ENCODE results near the gene CPED1.
"Not testable (repeated sequence)": the region's sequence is repeated elsewhere in the genome, so short reads cannot be mapped to it uniquely, and the experiment has no call there.

Gene CPED1

DNA sequence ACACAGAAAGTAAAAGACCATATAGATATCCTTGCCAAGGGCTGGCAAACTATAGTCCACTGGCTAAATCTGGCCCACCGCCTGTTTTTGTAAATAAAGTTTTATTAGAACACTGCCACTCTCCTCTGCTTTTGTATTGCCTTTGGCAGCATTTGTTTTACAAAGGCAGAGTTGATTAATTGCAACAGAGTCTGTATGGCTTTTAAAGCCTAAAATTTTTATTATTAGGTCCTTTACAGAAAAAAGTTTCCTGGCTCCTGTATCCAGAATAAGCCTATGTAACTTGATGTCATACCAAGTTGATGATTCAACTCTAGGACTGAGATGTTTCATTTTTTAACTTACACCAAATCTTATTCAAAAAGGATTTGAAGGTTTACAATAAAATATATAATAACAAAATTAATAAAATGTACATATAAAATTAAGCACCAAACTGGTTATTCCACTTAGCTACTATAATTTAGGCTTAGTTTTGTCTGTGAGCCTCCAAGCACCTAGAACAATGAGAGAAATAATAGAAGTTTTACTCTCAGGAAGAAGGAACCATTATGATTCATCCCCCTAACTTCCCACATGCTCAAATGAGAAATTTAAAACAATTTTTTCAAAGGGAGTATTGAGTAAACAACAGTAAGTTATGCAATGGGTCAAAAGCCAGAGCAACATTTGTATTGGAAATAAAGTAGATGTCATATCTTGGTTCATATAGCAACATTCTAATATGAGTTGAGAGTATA is 31.9 kb downstream of the CPED1 start:
- DNase-seq (ENCODE audit: low read depth in 2 of 2), result no peak

GRCh38 chr7:121020989-121021969 is 32.8 kb downstream of the CPED1 start:
- DNase-seq (ENCODE audit: low read depth in 2 of 2), result no peak

DNA sequence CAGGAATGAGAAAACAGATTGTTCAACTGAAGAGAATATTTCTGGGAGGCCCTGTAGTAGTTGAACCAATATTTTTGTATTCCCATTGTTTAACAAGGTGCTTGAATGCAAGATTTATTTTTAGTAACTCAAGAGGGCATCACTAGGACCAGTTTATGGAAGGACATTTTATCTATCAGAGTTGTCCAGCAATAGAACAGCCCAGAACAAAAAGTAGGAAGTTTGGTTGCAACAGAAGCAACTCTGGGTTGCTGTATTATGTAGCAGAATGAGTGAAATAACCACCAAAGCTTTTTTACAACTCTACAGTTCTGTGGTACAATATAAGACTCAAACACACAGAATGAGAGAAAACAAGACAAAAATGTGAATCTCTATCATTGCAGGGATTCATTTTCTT is 34.7 kb downstream of the CPED1 start:
- DNase-seq (ENCODE audit: low read depth in 2 of 2), result no peak

GRCh38 chr7:121023683-121024511 is 35.4 kb downstream of the CPED1 start:
- DNase-seq (ENCODE audit: low read depth in 2 of 2), result no peak

DNA sequence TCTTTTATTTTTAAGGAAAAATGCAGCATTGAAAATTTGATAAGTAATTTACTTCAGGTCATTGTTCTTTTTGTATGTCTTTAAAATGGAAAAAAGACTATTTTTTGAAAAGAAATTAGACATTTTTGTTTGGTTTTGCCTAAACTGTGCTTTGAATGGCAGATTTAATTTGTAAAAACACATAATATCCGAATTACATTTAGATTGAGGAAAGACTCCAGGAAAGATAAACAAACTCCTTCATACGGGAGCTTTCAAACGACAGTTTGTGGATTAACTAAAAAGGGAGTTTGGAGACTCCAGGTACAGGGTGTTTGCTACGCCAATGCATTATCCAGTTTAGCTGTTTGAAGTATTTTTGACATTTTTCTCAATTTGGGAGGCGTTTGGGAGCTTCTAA is 36.1 kb downstream of the CPED1 start:
- DNase-seq (ENCODE audit: low read depth in 2 of 2), result no peak

DNA sequence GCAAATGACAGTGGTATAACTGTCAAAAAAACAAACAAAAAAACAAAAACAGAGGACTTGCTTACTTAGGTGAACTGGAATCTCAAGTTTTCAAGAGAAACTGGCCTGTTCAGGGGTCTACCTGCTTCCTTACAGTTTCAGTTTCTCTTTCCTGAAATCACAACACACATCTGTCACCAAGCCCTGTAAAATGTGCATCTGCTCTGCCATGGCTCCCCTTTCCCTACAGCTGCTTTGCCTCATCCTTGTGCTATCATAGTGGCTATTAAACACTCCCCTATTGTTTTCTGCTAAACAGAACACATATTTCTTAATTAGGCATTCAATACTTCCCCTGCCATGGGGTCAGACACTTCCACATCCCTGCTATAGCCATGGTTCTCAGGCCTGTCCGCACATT is 37.6 kb downstream of the CPED1 start:
- no peak for DNase-seq (ENCODE audit: low read depth in 2 of 2)

DNA sequence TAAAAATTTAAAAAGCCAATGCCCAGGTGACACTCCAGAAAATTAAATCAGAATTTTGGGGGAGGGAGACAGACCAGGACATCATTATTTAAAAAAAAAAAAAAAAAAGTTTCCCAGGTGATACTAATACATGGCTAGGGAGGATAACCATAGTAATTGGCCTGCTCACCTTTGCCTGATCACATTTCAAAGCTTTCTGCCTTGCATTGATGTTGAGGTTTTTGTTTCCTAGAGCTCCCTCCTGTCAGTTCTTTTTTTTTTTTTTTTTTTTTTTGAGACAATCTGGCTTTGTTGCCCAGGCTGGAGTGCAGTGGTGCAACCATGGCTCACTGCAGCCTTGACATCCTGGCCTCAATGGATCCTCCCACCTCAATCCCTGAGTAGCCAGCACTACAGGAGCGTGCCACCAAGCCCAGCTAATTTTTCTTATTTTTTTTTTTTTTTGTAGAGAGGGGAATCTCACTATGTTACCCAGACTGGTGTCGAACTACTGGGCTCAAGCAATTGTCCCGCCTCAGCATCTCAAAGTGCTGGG is 38.1 kb downstream of the CPED1 start:
- DNase-seq (ENCODE audit: low read depth in 2 of 2), result no peak

- DNase-seq (ENCODE audit: low read depth in 2 of 2), result no peak
Measured at GRCh38 chr7:121027761-121028669, 39.5 kb downstream of the CPED1 start.

DNA sequence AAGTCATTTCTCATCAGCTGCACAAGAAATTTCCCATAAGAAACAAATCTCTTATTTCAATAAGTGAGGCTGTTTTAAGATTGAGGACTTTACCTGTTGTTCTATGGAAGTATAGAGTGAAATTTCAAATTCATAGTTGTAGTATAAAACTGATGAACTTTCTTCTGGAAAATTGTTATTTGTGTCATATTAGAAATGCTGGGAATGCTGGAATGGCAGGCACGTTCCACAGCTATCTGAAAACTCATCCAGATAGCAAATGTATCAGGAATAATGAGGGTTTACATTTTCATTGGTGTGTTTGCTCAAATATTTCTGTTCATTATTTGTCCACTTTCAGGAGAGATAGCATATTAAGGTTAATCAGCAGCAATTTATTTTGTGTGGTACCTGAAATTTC is 40.8 kb downstream of the CPED1 start:
- no peak for DNase-seq (ENCODE audit: low read depth in 2 of 2)

DNA sequence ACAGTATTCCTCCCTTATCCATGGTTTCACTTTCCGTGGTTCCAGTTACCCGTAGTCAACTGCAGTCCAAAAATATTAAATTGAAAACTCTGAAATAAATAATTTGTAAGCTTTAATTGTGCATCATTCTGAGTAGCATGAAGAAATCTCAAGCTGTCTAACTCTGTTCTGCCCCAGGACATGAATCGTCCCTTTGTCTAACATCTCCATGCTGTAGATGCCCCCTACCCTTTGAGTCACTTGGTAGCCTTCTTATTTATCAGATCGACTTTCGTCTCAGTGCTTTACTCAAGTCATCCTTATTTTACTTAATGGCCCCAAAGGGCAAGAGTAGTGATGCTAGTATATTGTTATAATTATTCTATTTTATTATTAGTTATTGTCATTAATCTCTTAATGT is 41.8 kb downstream of the CPED1 start:
- DNase-seq (ENCODE audit: low read depth in 2 of 2), result no peak

- no peak for DNase-seq (ENCODE audit: low read depth in 2 of 2)
Measured at GRCh38 chr7:121032645-121033460, 44.3 kb downstream of the CPED1 start.

GRCh38 chr7:121034929-121035328 is 46.4 kb downstream of the CPED1 start:
- no peak for DNase-seq (ENCODE audit: low read depth in 2 of 2)

GRCh38 chr7:121036776-121037175 is 48.3 kb downstream of the CPED1 start:
- DNase-seq (ENCODE audit: low read depth in 2 of 2), result not testable (repeated sequence)

DNA sequence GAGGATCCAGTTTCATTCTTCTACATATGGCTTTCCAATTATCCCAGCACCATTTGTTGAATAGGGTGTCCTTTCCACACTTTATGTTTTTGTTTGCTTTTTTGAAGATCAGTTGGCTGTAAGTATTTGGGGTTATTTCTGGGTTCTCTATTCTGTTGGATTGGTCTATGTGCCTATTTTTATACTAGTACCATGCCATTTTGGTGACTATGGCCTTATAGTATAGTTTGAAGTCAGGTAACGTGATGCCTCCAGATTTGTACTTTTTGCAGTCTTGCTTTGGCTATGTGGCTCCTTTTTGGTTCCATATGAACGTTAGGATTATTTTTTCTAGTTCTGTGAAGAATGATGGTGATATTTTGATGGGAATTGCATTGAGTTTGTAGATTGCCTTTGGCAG is 48.8 kb downstream of the CPED1 start:
- not testable (repeated sequence) for DNase-seq (ENCODE audit: low read depth in 2 of 2)

DNA sequence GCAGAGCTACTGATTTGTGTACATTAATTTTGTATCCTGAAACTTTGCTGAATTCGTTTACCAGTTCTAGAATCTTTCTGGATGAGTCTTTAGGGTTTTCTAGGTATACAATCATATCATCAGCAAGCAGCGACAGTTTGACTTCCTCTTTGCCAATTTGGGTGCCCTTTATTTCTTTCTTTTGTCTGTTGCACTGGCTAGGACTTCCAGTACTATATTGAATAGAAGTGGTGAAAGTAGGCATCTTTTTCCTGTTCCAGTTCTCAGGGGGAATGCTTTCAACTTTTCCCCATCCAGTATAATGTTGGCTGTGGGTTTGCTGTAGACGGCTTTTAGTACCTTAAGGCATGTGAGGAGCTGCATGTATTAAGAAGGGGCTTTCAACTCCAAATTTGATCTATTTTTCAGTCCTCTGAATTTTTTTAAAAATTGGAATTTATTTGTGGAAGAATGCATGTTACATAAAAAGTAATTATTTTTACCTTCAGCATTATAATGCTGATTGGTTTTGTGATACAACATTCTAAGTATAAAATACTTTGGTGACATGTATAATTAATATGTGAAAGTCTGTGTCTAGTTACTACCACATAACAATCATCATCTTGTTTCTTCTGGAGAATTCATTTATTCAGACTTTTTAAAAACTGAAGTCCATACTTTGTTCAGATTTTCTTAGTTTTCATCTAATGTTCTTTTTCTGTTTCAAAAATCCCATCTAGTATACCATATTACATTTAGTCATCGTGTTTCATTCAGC is 49.6 kb downstream of the CPED1 start:
- no peak for DNase-seq (ENCODE audit: low read depth in 2 of 2)

GRCh38 chr7:121038717-121039509 is 50.4 kb downstream of the CPED1 start:
- DNase-seq (ENCODE audit: low read depth in 2 of 2), result no peak

DNA sequence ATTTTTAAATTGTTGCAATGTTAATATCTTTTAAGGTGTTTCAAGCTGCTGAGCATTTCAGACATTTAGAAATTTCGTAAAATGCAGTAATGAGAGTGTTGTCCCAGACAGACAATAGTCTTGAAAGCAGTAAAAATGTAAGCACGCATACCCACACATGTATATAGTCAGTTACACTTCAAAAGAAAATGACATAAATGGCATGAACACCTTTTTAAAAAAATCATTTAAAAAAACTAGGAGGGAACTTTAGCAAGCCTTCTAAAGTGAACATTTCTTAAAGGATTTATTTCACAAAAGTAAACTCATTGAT is 51.0 kb downstream of the CPED1 start:
- DNase-seq (ENCODE audit: low read depth in 2 of 2), result no peak

- no peak for DNase-seq (ENCODE audit: low read depth in 2 of 2)
Measured at GRCh38 chr7:121039994-121040393, 51.5 kb downstream of the CPED1 start.
